GM18868 (cell line): ENCODE results near the gene NELL1.

ENCODE experiments used
- ATAC-seq: cut with Tn5 transposase; IDR thresholded peaks from one replicate; pipeline ENCODE4 v1.9.1; 2021; ENCODE audit warnings: mild to moderate bottlenecking, moderate library complexity; ENCODE audit not compliant: unreplicated experiment

Gene NELL1

GRCh38 chr11:21402274-21402673 is 732.9 kb downstream of the NELL1 start:
- ATAC-seq = no peak

DNA sequence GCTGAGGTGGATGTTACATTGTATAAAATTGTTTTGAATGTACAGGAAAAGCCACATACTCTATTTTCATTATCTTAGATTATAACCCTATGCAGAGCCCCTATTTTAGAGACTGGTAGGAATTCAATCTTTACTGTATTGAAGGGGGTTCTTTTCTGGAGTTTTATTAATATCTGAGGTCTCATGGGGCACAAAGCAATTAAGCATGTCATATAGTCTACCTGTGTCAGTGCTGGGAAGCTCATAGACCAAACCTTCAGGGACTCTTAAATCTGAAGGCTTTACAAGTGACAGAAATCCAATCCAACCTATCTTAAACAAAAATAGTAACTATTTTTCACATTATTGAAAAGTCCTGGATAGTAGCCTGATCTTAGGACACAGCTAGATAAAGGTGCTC is 733.7 kb downstream of the NELL1 start:
- no peak for ATAC-seq

GRCh38 chr11:21405422-21405821 is 736.0 kb downstream of the NELL1 start:
- ATAC-seq = no peak

GRCh38 chr11:21410513-21410912 is 741.1 kb downstream of the NELL1 start:
- no peak for ATAC-seq

DNA sequence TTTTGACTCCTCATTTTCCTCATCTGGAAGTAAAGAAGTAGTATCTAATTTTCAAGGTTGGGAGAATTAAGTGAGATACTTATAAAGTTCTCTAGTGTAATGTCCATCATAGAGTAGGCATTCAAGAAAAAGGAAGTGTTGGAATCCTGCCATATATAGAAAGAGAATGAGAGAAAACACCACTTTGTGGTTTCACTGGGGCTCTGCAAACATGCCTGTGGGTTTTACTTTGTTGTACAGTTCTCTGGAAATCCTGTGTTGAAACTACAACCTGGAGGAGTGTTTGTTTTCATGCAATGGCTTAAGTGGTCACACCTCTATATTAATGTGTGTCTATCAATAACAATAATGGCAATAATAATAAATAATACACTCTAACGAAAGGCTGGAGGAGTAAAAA is 741.7 kb downstream of the NELL1 start:
- ATAC-seq = no peak

- ATAC-seq = no peak
Measured at GRCh38 chr11:21411597-21411996, 742.2 kb downstream of the NELL1 start.

DNA sequence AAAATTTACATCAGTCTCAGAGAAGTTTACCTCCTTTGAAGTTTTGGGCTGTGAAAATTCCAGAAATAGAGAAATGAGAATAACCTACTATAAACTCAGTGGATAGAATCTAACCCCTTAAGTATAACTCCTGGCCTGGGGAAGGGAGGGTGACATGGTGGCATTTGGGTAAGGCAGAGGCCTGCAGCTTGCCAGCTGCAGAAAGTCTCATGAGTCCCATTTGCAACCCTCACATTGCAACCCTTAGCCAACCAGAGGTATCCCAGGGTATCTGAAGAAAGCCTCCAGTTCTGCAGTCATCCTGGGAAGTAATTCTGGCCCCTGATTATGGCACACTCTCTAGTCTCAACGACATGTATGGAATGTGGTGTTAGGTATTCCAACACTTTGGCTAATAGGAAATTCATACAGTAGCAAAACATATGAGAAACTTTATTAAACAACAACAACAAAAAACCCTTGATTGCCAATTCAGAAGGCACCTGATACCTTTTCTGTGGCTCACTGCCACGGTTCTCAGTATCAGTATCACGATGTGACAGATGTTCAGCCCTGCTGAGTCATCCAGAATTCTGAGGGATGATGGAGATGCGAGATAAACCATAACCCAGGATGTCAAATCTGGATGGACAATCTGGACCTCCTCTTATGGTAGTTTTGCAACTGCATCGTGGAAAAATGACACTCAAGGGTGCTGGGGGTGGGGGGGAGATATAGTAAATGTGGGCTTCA is 743.4 kb downstream of the NELL1 start:
- no peak for ATAC-seq

DNA sequence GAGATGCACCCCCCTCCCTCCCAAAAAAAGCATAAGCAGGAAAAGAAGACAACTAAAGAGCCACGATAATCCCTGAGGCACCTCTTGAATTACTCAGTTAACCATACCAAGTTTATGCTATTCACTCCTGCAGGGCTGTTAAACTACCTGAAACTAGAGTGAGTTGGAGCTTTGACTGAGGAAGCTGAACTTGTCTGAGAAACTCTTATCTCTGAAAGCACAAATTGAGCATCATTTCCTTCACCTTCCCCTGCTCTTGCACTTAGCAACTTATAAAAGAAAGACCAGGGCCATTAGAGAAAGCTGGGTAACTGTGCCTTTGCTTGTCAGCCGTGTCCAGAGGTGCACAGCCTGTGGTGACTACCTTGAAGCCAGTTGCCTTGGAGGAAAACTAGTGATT is 745.6 kb downstream of the NELL1 start:
- no peak for ATAC-seq

DNA sequence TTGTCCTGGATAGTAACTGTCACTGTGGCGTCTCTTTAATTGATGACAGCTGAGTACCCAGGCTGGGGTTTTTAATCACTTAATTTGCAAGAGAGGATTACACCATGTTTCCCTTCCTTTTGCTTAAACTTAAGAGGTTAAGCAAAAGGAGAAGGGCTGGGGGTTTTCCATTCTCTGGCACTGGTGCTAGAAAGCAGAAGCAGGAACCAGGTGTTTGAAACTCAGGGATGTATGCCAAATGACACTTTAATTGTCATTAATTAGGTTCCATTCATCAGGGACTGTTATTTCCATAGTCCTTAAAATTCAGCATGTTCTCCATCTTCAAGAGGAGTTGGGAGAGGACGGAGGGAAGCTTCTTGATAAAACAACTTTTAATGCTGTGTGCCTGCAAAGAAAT is 746.2 kb downstream of the NELL1 start:
- ATAC-seq = no peak

- no peak for ATAC-seq
Measured at GRCh38 chr11:21421711-21422329, 752.4 kb downstream of the NELL1 start.

GRCh38 chr11:21426931-21427330 is 757.5 kb downstream of the NELL1 start:
- no peak for ATAC-seq

DNA sequence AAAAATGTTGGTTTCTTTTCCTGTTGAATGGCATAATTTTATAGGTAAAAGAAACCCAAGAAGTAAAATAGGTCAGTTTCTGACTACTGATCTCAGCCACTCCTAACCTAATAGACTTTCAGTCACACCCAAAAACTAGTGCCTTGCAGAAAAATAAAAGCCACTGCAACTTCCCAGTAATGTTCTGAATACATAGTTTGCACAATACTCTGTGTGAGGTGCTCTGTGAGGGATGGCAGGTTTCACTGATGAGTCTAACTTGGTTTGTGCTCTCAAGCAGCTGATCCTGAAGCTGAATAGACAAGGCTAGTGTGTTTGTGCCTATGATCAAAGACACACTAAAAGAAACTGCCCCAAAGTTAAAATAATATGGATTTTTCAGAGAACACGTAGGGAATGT is 758.3 kb downstream of the NELL1 start:
- ATAC-seq = no peak

DNA sequence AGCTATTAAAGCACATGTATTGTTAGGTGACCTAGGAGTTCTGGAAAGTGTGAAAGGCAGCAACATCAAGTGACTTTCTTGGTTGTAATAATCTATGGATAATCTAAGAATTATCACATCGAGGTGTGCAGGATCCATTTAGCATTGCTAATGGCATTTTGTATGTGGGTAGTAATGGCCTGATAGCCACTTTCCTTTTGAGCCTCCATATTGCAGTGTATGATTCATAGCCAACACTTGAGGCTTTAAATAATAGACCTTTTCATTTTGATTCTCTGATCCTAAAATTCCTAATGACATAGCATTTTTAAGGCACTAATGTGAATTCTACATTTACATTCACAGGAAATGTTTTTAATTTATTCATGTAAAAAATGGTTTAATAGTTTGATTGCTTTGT is 759.4 kb downstream of the NELL1 start:
- ATAC-seq = no peak

DNA sequence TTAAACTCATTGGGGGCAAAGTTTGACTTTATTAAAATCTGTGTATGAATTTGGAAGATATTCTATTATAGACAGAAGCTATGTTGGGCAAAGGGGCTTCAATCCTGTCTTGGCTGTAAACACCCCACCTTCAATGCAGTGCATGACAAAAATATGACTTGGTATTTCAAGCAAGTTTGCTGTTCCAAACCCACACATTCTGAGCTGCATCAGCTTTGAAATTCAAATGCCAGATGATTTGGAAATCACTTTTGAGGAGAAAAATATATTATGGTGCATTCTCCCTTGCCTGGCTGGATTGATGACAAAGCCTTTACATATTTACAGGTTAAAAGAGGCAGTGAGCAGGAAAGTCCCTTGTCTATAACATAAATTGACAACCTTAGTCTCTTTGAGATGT is 760.0 kb downstream of the NELL1 start:
- no peak for ATAC-seq

- ATAC-seq = no peak
Measured at GRCh38 chr11:21430537-21430936, 761.2 kb downstream of the NELL1 start.

- ATAC-seq = peak; percentile 92
Measured at GRCh38 chr11:21446939-21447590, 777.7 kb downstream of the NELL1 start.

GRCh38 chr11:21447871-21448270 is 778.5 kb downstream of the NELL1 start:
- no peak for ATAC-seq

DNA sequence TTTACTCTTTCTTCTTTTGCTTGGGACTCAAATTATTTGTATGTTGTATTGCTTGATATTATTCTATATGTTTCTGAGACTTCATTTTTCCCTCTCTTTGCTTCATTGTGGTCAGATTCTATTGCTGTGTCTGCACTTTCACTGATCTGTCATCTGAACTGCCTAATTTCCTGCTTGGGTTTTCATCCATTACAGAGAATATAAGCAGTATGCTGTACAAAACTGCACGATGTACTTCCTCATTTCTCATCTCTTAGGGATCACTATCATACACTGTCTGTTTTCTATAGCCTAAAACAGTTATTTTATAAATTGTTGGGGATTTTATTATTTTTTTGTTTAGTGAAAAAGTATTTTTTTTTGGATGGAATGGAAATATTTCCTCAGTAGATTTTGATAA is 786.8 kb downstream of the NELL1 start:
- no peak for ATAC-seq

DNA sequence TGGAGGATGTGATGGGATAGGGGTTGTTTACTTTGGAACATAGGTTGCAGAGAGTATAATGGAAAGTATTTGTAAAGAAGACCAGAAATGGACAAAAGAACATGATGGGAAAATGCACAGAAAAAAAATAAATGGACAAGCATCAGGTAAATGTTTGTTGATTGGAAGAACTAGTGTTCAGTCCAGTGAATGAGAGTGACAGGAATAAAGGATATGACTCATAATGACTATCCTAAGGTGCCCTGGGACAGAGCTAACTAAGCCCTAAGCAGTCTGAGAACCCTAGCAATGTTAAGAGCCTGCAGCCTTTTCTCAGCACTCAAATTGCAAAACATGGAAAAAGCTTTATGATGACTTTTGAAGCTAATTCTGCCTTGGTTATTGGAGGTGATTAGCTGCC is 790.7 kb downstream of the NELL1 start:
- no peak for ATAC-seq

DNA sequence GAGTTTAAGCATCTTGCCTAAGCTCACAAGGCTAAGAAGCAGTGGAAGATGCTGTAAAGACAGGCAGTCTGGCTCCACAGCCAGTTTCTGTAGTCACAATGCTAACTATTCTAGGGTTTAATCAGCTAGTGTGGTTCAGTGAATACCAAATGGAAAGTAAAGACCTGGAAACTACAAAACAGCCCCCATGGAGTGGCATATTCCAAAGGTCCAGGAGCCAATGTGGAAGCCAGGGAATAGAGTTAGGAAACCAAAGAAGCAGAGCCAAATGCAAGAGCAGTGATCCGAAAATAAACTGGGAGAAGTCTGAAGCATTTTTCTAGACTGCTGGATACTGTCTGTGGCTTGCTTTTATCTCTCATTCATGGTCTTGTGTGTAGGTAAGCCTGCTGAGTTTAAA is 792.3 kb downstream of the NELL1 start:
- no peak for ATAC-seq

DNA sequence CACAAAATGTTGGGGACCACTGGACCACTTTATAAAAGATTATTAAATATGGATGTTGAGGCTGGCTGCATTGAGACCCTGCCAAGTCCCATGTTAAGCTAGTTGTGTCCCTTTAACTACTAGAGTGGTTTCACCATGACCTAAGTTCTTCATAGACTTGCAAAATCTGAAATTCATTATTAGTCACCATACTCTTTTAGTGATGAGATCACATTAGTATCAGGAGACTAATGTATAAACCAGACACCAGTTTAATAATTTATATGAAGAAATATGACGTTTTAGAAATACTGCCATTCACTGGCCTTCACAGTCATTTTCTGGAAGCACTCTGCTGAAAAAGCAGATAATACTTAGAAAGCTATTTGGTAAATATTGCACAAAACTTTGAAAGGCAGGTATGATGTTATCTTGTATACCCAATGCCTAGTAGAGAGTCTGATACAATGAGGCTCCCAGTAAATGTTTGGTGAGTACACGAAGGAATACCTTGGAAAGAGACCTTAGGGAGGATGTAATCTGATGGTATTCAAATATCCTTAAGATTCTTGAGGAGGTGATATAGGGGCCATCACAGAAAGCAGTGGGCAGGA is 795.3 kb downstream of the NELL1 start:
- ATAC-seq = no peak

- no peak for ATAC-seq
Measured at GRCh38 chr11:21465203-21465602, 795.8 kb downstream of the NELL1 start.
